Chondrocyte (in vitro differentiated cells): ENCODE measurements around the gene KRTAP2-4. TPM values are rescaled to one million over a fixed set of nuclear protein-coding genes. Genes with fewer than 3 reads are reported as not detected.
"Not testable (repeated sequence)": the region's sequence is repeated elsewhere in the genome, so short reads cannot be mapped to it uniquely, and the experiment has no call there.

Experiments used
- DNase-seq: peaks from one replicate; pipeline ENCODE4 v3.0.0; 2021; ENCODE audit warnings: mixed read lengths, low spot score
- H3K27ac Mint-ChIP-seq: one replicate; pipeline ENCODE4 v1.8.0; 2021; ENCODE audit warnings: mild to moderate bottlenecking, moderate library complexity, mixed read lengths; ENCODE audit not compliant: unreplicated experiment
- H3K27me3 Mint-ChIP-seq: 2 replicates; pipeline ENCODE4 v1.8.0; 2021; ENCODE audit warnings: low read depth, mixed read lengths
- H3K36me3 Mint-ChIP-seq: 2 replicates; pipeline ENCODE4 v1.8.0; 2021; ENCODE audit warnings: low read depth, mixed read lengths
- H3K4me1 Mint-ChIP-seq: 2 replicates; pipeline ENCODE4 v1.8.0; 2021; ENCODE audit warnings: low read depth, mild to moderate bottlenecking, mixed read lengths
- H3K4me3 Mint-ChIP-seq: one replicate; pipeline ENCODE4 v1.8.0; 2021; ENCODE audit warnings: mild to moderate bottlenecking, moderate library complexity, mixed read lengths; ENCODE audit not compliant: unreplicated experiment
- H3K9me3 Mint-ChIP-seq: 2 replicates; pipeline ENCODE4 v1.8.0; 2021; ENCODE audit warnings: low read depth, mixed read lengths
- CTCF ChIP-seq: fragments of 200-600 bp; sonication (generic); IDR thresholded peaks from 2 replicates; pipeline ENCODE4 v1.5.0; 2021; ENCODE audit warnings: antibody characterized with exemption, mild to moderate bottlenecking, moderate library complexity
- long read RNA-seq: library from polyadenylated mRNA; stranded (forward); transcript quantifications from one replicate; pipeline ENCODE4 v2.0.0, GENCODE V29; 2021
- total RNA-seq: library from RNA; stranded (reverse); gene quantifications from 3 replicates; pipeline ENCODE4 v1.2.1, GENCODE V29; 2021

KRTAP2-4 gene
- total RNA-seq = not detected in 3 replicates
- long read RNA-seq = 0 reads

GRCh38 chr17:41065829-41066624 lies at the start of gene KRTAP2-4:
Gene KRTAP2-4 (minus strand): TSS chr17:41065879. CDS start chr17:41065845, 34 bp downstream.
- DNase-seq = no peak
- Mint-ChIP-seq H3K36me3 (no peaks in the 10 kb centered on the region), H3K27me3 (no peaks in the 10 kb centered on the region), H3K9me3 (no peaks in the 10 kb centered on the region), H3K4me3 (no peak within 1 kb of the TSS), H3K27ac (no peak within 1 kb of the TSS), H3K4me1 (peaks cover 36% of the 10 kb centered on the region)
- no peak for TF ChIP-seq CTCF

GRCh38 chr17:41111151-41111885 lies 45.6 kb upstream of the KRTAP2-4 start:
- no peaks in the 10 kb centered on the region for H3K36me3 Mint-ChIP-seq
- H3K9me3 Mint-ChIP-seq = peaks cover 9% of the 10 kb centered on the region
- no peaks in the 10 kb centered on the region for H3K4me1 Mint-ChIP-seq
- no peak overlapping the region for H3K4me3 Mint-ChIP-seq
- no peak overlapping the region for H3K27ac Mint-ChIP-seq
- no peaks in the 10 kb centered on the region for H3K27me3 Mint-ChIP-seq
- TF ChIP-seq CTCF = no peak
- DNase-seq = no peak

- not testable (repeated sequence) for H3K27ac Mint-ChIP-seq, H3K9me3 Mint-ChIP-seq, H3K4me3 Mint-ChIP-seq, H3K36me3 Mint-ChIP-seq, DNase-seq, H3K27me3 Mint-ChIP-seq
- H3K4me1 Mint-ChIP-seq = peaks cover 15% of the 10 kb centered on the region
Observed at GRCh38 chr17:41108728-41109386, 43.2 kb upstream of the KRTAP2-4 start.

GRCh38 chr17:41107941-41108450 lies 42.3 kb upstream of the KRTAP2-4 start:
- H3K4me1 Mint-ChIP-seq = peaks cover 23% of the 10 kb centered on the region
- no peaks in the 10 kb centered on the region for H3K27me3 Mint-ChIP-seq
- no peaks in the 10 kb centered on the region for H3K36me3 Mint-ChIP-seq
- DNase-seq = no peak
- H3K9me3 Mint-ChIP-seq = peaks cover 7% of the 10 kb centered on the region
- H3K27ac Mint-ChIP-seq = no peak overlapping the region
- no peak overlapping the region for H3K4me3 Mint-ChIP-seq
- no peak for TF ChIP-seq CTCF

GRCh38 chr17:41105347-41105746 lies 39.7 kb upstream of the KRTAP2-4 start, which contains the start of gene KRTAP4-9:
Gene KRTAP4-9 (plus strand): TSS chr17:41105389. CDS start chr17:41105389, 0 bp downstream.
- not testable (repeated sequence) for H3K27me3 Mint-ChIP-seq, H3K36me3 Mint-ChIP-seq, H3K4me3 Mint-ChIP-seq, H3K9me3 Mint-ChIP-seq, DNase-seq
- Mint-ChIP-seq H3K4me1 (peaks cover 24% of the 10 kb centered on the region), H3K27ac (peak within 1 kb of the TSS; percentile 9)

- H3K4me1 Mint-ChIP-seq = peaks cover 32% of the 10 kb centered on the region
- H3K27ac Mint-ChIP-seq = peak overlapping the region; percentile 9
- not testable (repeated sequence) for DNase-seq, H3K4me3 Mint-ChIP-seq, H3K36me3 Mint-ChIP-seq, H3K27me3 Mint-ChIP-seq, H3K9me3 Mint-ChIP-seq
Observed at GRCh38 chr17:41104386-41105038, 38.8 kb upstream of the KRTAP2-4 start.
